ENCODE data around the gene PIEZO2. TPM values are rescaled to one million over a fixed set of nuclear protein-coding genes. Genes with fewer than 3 reads are reported as not detected.

Gene PIEZO2
- total and polyA plus RNA-seq, 9 donors: 19.3 to 55.4 (median 35.3) TPM

DNA sequence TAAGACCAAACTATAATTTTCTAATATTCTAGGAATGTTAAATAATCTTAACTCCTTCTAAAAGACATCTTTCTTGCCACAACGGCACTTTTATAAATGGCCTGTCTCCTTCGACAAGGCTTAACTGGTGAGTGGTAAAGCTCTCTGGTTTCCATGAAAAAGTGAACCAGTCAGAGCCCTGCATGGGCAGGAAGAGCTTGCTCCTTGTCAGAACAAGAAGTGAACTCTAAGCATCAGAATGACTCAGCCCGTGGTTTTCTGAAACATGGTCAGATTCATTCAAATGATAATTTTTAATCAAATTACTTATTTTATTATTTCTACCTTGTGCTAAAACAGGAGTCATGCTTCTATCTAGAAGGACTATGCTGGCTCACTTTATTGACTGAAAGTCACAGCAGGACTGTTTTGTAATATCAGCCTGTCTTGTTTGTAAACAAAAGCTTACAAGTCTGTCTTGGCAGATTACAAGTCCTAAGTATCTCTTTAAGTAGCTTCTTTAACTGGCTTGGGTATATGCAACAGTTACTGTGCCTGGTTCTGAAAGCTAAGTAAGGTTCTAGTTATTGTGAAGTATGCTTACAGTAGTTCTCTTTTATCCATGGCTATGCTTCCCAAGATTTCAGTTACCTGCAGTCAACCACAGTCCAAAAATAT lies 378.2 kb downstream of the PIEZO2 start:
- Histone ChIP-seq H3K27ac (ENCODE audit: low read length) (no peak overlapping the region), H3K9me3 (replicated peaks; ENCODE audit: control insufficient read depth, low read depth, low read length) (no peaks in the 10 kb centered on the region), H3K4me1 (ENCODE audit: control insufficient read depth, insufficient read depth, low read length) (no peaks in the 10 kb centered on the region), H3K36me3 (ENCODE audit: control insufficient read depth, insufficient read depth, low read length) (peaks cover 4% of the 10 kb centered on the region), H3K27me3 (ENCODE audit: control insufficient read depth, insufficient read depth, low read length) (no peaks in the 10 kb centered on the region), H3K4me3 (ENCODE audit: low read length) (no peak overlapping the region)
- 80% methylated on average over 1 of the region's 3 CpGs for WGBS (ENCODE audit: insufficient coverage)
- DNase-seq: no peak

DNA sequence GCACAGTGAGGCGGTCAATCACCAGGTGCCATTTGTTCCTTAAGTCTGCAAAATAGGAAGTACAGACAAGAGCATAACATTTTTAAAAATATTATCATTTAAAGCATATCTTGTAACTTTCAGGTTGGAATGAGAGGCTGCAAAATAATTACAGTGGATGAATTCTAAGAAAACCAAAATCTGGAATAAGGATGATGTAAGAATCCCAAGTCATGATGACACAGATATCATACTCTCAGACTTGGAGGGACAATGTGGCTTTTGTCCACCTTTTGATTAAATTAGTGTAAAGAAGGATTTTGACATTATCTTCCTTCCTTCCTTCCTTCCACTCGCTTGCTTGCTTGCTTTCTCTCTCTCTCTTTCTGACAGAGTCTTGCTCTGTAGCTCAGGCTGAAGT lies 379.1 kb downstream of the PIEZO2 start:
- DNase-seq: no peak
- no CpG with 5 or more reads among the region's 2 CpGs for WGBS (ENCODE audit: insufficient coverage)
- H3K27me3 ChIP-seq (ENCODE audit: control insufficient read depth, insufficient read depth, low read length): no peaks in the 10 kb centered on the region
- peaks cover 4% of the 10 kb centered on the region for H3K36me3 ChIP-seq (ENCODE audit: control insufficient read depth, insufficient read depth, low read length)
- H3K4me1 ChIP-seq (ENCODE audit: control insufficient read depth, insufficient read depth, low read length): no peaks in the 10 kb centered on the region
- H3K9me3 ChIP-seq (replicated peaks; ENCODE audit: control insufficient read depth, low read depth, low read length): no peaks in the 10 kb centered on the region
- no peak overlapping the region for H3K4me3 ChIP-seq (ENCODE audit: low read length)
- no peak overlapping the region for H3K27ac ChIP-seq (ENCODE audit: low read length)

DNA sequence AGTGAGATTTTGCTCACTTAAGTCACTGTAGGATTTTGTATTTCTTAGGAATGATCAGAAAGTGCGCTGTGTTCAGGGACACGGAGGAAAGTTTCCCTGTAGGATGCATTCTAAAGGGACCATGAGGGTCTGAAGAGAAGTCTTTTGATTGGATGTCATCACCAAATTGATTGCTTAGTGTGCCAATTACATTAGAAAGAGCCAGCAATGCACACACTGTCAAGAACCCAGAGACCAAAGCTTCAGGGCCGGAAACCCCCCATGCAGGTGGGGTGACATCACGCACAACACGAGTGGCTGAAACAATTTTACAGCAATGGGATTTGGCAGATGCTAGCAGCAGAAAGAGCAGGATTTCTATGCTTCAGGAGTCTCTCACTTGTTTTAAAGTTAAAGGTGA lies 381.1 kb downstream of the PIEZO2 start:
- Histone ChIP-seq H3K4me3 (ENCODE audit: low read length) (no peak overlapping the region), H3K4me1 (ENCODE audit: control insufficient read depth, insufficient read depth, low read length) (no peaks in the 10 kb centered on the region), H3K9me3 (replicated peaks; ENCODE audit: control insufficient read depth, low read depth, low read length) (no peaks in the 10 kb centered on the region), H3K27ac (ENCODE audit: low read length) (no peak overlapping the region), H3K27me3 (ENCODE audit: control insufficient read depth, insufficient read depth, low read length) (no peaks in the 10 kb centered on the region), H3K36me3 (ENCODE audit: control insufficient read depth, insufficient read depth, low read length) (peaks cover 1% of the 10 kb centered on the region)
- DNase-seq: no peak
- WGBS (ENCODE audit: insufficient coverage): 64% methylated on average over 5 of the region's 5 CpGs

DNA sequence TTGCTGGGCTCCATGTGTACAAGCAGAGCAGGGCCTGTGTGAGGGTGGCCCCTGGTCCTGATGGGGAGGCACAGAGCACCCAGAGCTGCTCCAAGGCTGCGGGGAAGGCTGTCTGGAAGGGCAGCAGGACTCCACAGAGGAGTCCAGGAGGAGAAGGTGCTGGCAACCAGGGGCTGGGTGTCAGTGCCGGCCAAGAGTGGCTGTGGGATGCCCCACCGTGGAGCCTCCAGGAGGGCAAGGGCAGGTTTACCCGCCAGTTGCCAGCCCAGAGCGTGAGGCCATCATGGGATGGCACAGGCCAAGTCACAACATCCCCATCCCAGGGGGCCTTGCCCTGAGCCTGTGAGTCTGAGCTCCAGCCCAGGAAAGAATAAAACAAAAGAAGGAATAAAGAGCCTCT lies 381.7 kb downstream of the PIEZO2 start:
- H3K27ac ChIP-seq (ENCODE audit: low read length): no peak overlapping the region
- peaks cover under 1% of the 10 kb centered on the region for H3K36me3 ChIP-seq (ENCODE audit: control insufficient read depth, insufficient read depth, low read length)
- no peak overlapping the region for H3K4me3 ChIP-seq (ENCODE audit: low read length)
- H3K27me3 ChIP-seq (ENCODE audit: control insufficient read depth, insufficient read depth, low read length): no peaks in the 10 kb centered on the region
- no peak for DNase-seq
- no peaks in the 10 kb centered on the region for H3K4me1 ChIP-seq (ENCODE audit: control insufficient read depth, insufficient read depth, low read length)
- H3K9me3 ChIP-seq (replicated peaks; ENCODE audit: control insufficient read depth, low read depth, low read length): no peaks in the 10 kb centered on the region
- 89% methylated on average over 3 of the region's 5 CpGs for WGBS (ENCODE audit: insufficient coverage)

DNA sequence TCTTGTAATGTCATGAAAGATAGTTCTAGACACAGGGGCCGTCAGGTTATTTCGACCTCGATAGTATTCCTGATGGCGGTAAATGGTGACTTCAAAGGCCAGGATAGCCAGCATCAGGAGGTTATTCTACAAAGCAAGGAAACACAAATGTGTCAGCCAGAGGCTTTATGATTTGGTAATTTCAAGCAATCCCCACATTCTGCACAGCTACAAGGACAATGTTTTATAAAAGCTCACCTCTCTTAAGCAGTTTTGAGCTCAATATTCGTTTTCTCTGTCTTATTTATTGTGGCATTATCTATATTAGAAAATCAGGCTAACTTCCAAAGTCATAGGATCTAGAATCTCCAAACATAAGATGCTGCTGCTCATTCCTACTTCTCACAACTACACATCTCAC lies 388.4 kb downstream of the PIEZO2 start:
- WGBS (ENCODE audit: insufficient coverage): 92% methylated on average over 4 of the region's 5 CpGs
- H3K4me1 ChIP-seq (ENCODE audit: control insufficient read depth, insufficient read depth, low read length): no peaks in the 10 kb centered on the region
- H3K36me3 ChIP-seq (ENCODE audit: control insufficient read depth, insufficient read depth, low read length): peaks cover 25% of the 10 kb centered on the region
- no peak overlapping the region for H3K4me3 ChIP-seq (ENCODE audit: low read length)
- no peak overlapping the region for H3K27ac ChIP-seq (ENCODE audit: low read length)
- no peaks in the 10 kb centered on the region for H3K27me3 ChIP-seq (ENCODE audit: control insufficient read depth, insufficient read depth, low read length)
- no peak for DNase-seq
- H3K9me3 ChIP-seq (replicated peaks; ENCODE audit: control insufficient read depth, low read depth, low read length): no peaks in the 10 kb centered on the region

DNA sequence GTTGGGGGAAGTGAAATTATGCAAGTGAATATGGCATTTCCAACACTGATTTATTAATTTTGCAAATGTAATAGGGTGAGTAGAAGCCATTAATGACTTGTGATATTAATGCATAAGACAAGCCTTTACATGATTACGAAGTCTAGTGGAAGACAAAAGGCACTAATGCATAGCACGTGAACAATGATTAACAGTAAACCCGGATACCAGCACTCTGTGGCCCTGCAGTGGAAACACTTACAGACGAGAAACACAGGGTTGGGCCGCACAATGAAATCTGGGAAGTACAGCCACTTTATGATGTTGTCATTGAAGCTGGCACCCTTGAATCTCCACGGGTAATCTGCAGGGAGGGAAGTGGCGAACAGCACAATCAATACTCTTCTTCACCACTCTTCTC lies 390.1 kb downstream of the PIEZO2 start:
- DNase-seq: no peak
- 95% methylated on average over 5 of the region's 7 CpGs for WGBS (ENCODE audit: insufficient coverage)
- Histone ChIP-seq H3K27me3 (ENCODE audit: control insufficient read depth, insufficient read depth, low read length) (no peaks in the 10 kb centered on the region), H3K4me3 (ENCODE audit: low read length) (no peak overlapping the region), H3K4me1 (ENCODE audit: control insufficient read depth, insufficient read depth, low read length) (no peaks in the 10 kb centered on the region), H3K36me3 (ENCODE audit: control insufficient read depth, insufficient read depth, low read length) (peaks cover 32% of the 10 kb centered on the region), H3K27ac (ENCODE audit: low read length) (no peak overlapping the region), H3K9me3 (replicated peaks; ENCODE audit: control insufficient read depth, low read depth, low read length) (no peaks in the 10 kb centered on the region)

DNA sequence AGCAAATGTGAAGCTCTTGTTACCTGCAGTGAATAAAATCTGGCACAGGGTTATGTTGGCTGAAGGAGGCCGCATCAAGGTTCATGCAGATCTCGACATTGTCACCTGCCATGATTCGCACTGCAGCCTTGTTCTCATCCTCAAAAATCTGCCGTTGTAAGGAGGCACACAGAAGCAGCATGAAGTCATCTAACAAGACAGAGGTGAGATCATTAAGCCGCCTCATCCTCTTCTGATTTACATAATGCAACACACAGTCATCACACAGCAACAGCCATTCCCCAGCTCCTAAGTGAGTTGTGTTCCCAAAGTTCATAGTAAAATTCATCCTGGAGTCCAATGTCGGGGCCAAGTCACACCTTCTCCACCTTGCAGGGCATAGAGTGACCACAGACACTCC lies 391.4 kb downstream of the PIEZO2 start:
- Histone ChIP-seq H3K27me3 (ENCODE audit: control insufficient read depth, insufficient read depth, low read length) (no peaks in the 10 kb centered on the region), H3K9me3 (replicated peaks; ENCODE audit: control insufficient read depth, low read depth, low read length) (no peaks in the 10 kb centered on the region), H3K36me3 (ENCODE audit: control insufficient read depth, insufficient read depth, low read length) (peaks cover 32% of the 10 kb centered on the region), H3K4me3 (ENCODE audit: low read length) (no peak overlapping the region), H3K4me1 (ENCODE audit: control insufficient read depth, insufficient read depth, low read length) (no peaks in the 10 kb centered on the region), H3K27ac (ENCODE audit: low read length) (no peak overlapping the region)
- 90% methylated on average over 6 of the region's 6 CpGs for WGBS (ENCODE audit: insufficient coverage)
- no peak for DNase-seq

DNA sequence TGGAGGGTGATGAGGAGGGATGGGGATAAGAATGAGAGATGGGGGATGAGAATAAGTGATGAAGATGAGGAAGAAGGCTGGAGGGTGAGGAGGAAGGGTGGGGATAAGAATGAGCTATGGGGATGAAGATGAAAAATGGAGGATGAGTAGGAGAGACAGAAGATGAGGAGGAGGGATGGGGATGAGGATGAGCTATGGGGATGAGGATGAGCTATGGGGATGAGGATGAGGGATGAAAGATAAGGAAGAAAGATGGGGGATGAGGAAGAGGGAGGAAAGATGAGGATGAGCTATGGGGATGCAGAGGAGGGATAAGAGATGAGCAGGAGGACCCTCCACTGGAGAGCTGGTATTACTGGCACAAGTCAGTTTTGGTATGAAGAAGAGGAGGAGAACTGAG lies 392.0 kb downstream of the PIEZO2 start:
- no peak overlapping the region for H3K4me3 ChIP-seq (ENCODE audit: low read length)
- H3K27me3 ChIP-seq (ENCODE audit: control insufficient read depth, insufficient read depth, low read length): no peaks in the 10 kb centered on the region
- H3K9me3 ChIP-seq (replicated peaks; ENCODE audit: control insufficient read depth, low read depth, low read length): no peaks in the 10 kb centered on the region
- no peak for DNase-seq
- no peaks in the 10 kb centered on the region for H3K4me1 ChIP-seq (ENCODE audit: control insufficient read depth, insufficient read depth, low read length)
- H3K36me3 ChIP-seq (ENCODE audit: control insufficient read depth, insufficient read depth, low read length): peaks cover 28% of the 10 kb centered on the region
- no peak overlapping the region for H3K27ac ChIP-seq (ENCODE audit: low read length)

DNA sequence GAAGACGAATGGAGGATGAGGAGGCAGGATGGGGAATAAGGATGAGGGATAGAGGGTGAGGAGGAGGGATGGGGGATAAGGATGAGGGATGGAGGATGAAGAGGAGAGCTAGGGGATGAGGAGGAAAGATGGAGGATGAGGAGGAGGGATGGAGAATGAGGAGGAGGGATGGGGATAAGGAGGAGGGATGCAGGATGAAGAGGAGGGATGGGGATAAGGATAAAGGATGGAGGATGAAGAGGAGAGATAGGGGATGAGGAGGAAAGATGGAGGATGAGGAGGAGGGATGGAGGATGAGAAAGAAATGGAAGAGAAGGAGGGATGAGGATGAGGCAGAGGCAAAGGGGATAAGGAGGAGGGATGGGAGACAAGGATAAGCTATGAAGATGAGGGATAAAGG lies 393.5 kb downstream of the PIEZO2 start:
- Histone ChIP-seq H3K9me3 (replicated peaks; ENCODE audit: control insufficient read depth, low read depth, low read length) (no peaks in the 10 kb centered on the region), H3K27ac (ENCODE audit: low read length) (no peak overlapping the region), H3K4me1 (ENCODE audit: control insufficient read depth, insufficient read depth, low read length) (no peaks in the 10 kb centered on the region), H3K36me3 (ENCODE audit: control insufficient read depth, insufficient read depth, low read length) (peaks cover 27% of the 10 kb centered on the region), H3K4me3 (ENCODE audit: low read length) (no peak overlapping the region), H3K27me3 (ENCODE audit: control insufficient read depth, insufficient read depth, low read length) (no peaks in the 10 kb centered on the region)
- 81% methylated on average over 1 of the region's 1 CpG for WGBS (ENCODE audit: insufficient coverage)
- DNase-seq: no peak

DNA sequence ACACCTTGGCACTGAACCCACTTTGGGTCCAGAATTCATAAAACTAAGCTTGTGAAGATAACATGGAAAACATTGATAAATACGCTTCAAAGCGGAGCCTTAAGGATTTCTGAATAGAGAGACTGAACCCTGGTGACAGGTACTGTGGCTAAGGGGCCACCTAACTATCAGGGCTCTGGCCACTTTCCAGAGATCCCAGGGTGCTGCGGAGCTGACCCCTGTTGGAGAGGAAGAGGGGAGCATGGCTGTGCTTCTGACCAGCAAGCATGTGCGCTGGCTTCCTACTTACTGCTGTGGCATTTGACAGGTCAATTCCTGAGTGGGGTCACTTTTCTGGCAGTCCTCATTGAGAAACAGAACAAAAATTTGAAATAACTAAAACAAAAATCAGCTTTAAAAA lies 395.2 kb downstream of the PIEZO2 start:
- H3K27me3 ChIP-seq (ENCODE audit: control insufficient read depth, insufficient read depth, low read length): no peaks in the 10 kb centered on the region
- H3K9me3 ChIP-seq (replicated peaks; ENCODE audit: control insufficient read depth, low read depth, low read length): no peaks in the 10 kb centered on the region
- DNase-seq: no peak
- 73% methylated on average over 3 of the region's 4 CpGs for WGBS (ENCODE audit: insufficient coverage)
- no peak overlapping the region for H3K27ac ChIP-seq (ENCODE audit: low read length)
- H3K4me1 ChIP-seq (ENCODE audit: control insufficient read depth, insufficient read depth, low read length): no peaks in the 10 kb centered on the region
- H3K36me3 ChIP-seq (ENCODE audit: control insufficient read depth, insufficient read depth, low read length): peaks cover 23% of the 10 kb centered on the region
- no peak overlapping the region for H3K4me3 ChIP-seq (ENCODE audit: low read length)

DNA sequence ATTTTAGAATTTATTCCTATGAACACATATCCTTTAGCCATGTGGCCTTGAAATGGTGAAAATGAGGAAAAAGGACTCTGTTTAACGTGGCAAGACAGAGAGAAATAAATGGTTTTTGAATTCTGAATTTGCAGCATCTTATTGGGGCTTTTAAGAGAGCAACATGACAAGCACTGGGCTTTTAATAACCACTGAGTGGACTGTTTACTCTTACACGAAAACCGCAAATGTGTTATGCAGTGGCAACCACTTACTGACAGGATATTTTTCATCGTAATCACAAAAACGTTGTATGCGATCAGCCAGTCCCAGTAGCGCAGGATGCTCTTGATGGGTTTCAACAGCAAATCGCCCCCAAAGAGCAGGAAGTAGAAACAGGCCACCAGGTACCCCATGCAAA lies 397.0 kb downstream of the PIEZO2 start:
- Histone ChIP-seq H3K4me1 (ENCODE audit: control insufficient read depth, insufficient read depth, low read length) (no peaks in the 10 kb centered on the region), H3K27ac (ENCODE audit: low read length) (no peak overlapping the region), H3K9me3 (replicated peaks; ENCODE audit: control insufficient read depth, low read depth, low read length) (no peaks in the 10 kb centered on the region), H3K36me3 (ENCODE audit: control insufficient read depth, insufficient read depth, low read length) (peaks cover 16% of the 10 kb centered on the region), H3K4me3 (ENCODE audit: low read length) (no peak overlapping the region), H3K27me3 (ENCODE audit: control insufficient read depth, insufficient read depth, low read length) (no peaks in the 10 kb centered on the region)
- 90% methylated on average over 8 of the region's 8 CpGs for WGBS (ENCODE audit: insufficient coverage)
- DNase-seq: no peak

Measured in muscle of leg (tissue), 11 donors.